HepG2 (cell line): ENCODE measurements around the gene HSPA6. TPM values are rescaled to one million over a fixed set of nuclear protein-coding genes. Genes with fewer than 3 reads are reported as not detected.

Experiments
- ATAC-seq: fragments of 200-7000 bp; cut with Tn5 transposase; 3 replicates; pipeline ENCODE4 v1.9.1; 2020; ENCODE audit warnings: mild to moderate bottlenecking, moderate library complexity
- BruUV-seq: library from RNA; stranded (reverse); fragments of 400-500 nt; replicated peaks from 2 replicates; lab custom pipeline; 2021; lab: Mats Ljungman, UMichigan
- CTCF ChIA-PET: fragments of 300-600 bp; formaldehyde crosslinking; extraction: SDS; loops from one replicate; lab custom pipeline; 2021; ENCODE audit warnings: low total read pairs, inconsistent platforms, low intra/inter-chr PET ratio; lab: Yijun Ruan, JAX
- POLR2A ChIA-PET: fragments of 350-600 bp; sonication (Branson Sonifier 250); formaldehyde crosslinking; loops from one replicate; lab custom pipeline; 2020; ENCODE audit warnings: antibody characterized with exemption, inconsistent platforms; lab: Yijun Ruan, JAX
- DNase-seq: peaks from one replicate; pipeline ENCODE4 v3.0.0-alpha.2; 2015; ENCODE audit warnings: low spot score
- FAIRE-seq: peaks from 3 replicates; lab custom pipeline; 2011; peaks lifted over from hg19 to GRCh38; lab: Jason Lieb, UNC
- H2AFZ ChIP-seq: one replicate; pipeline ENCODE4 v1.6.1; 2011; ENCODE audit warnings: low read length, inconsistent platforms
- H3K27ac ChIP-seq: fragments of 300-600 bp; 3 replicates; pipeline ENCODE4 v1.8.0; 2011; ENCODE audit warnings: mixed run types, mild to moderate bottlenecking, mixed read lengths, low read length, inconsistent platforms; ENCODE audit not compliant: insufficient read depth; ENCODE audit errors: extremely low read length
- H3K27me3 ChIP-seq, 2 experiments: fragments of 200-600 bp in 1 of 2; 2 replicates in 1 of 2; 3 replicates in 1 of 2; pipeline versions ENCODE4 v1.6.0 to v1.8.0; 2011; ENCODE audit warnings: low read length in 2 of 2, mild to moderate bottlenecking in 2 of 2, moderate library complexity in 2 of 2, inconsistent platforms in 1 of 2; ENCODE audit not compliant: insufficient read depth in 2 of 2, control insufficient read depth in 1 of 2
- H3K36me3 ChIP-seq, 2 experiments: fragments of 200-600 bp in 1 of 2; replicated peaks in 1 of 2; 2 replicates in 1 of 2; 3 replicates in 1 of 2; pipeline versions ENCODE4 v1.5.1 to v1.8.0; 2011; ENCODE audit warnings: low read length in 2 of 2, inconsistent platforms in 1 of 2; ENCODE audit not compliant: insufficient read depth in 2 of 2, control insufficient read depth in 1 of 2
- H3K4me1 ChIP-seq: 2 replicates; pipeline ENCODE4 v1.5.1; 2012; ENCODE audit warnings: low read length, inconsistent platforms; ENCODE audit not compliant: insufficient read depth
- H3K4me2 ChIP-seq: 2 replicates; pipeline ENCODE4 v1.6.0; 2011; ENCODE audit warnings: low read depth, low read length, inconsistent platforms
- H3K4me3 ChIP-seq, 3 experiments: fragments of 200-600 bp in 1 of 3; sonication (generic), shearing (Covaris generic) in 1 of 3; replicated peaks in 1 of 3; 2 replicates each; pipeline ENCODE4 v1.5.1; 2011 to 2016; ENCODE audit warnings: low read length in 3 of 3, inconsistent platforms in 2 of 3, low read depth in 2 of 3, mild to moderate bottlenecking in 2 of 3, control low read depth in 1 of 3, mixed read lengths in 1 of 3; ENCODE audit not compliant: insufficient read depth in 1 of 3
- H3K79me2 ChIP-seq: one replicate; pipeline ENCODE4 v1.6.1; 2011; ENCODE audit warnings: low read length, inconsistent platforms; ENCODE audit not compliant: insufficient read depth
- H3K9ac ChIP-seq: 2 replicates; pipeline ENCODE4 v1.6.0; 2011; ENCODE audit warnings: mild to moderate bottlenecking, low read depth, low read length, inconsistent platforms; ENCODE audit not compliant: insufficient read depth
- H3K9me3 ChIP-seq: 2 replicates; pipeline ENCODE4 v1.5.1; 2012; ENCODE audit warnings: mild to moderate bottlenecking, low read length
- H4K20me1 ChIP-seq: 2 replicates; pipeline ENCODE4 v1.6.0; 2011; ENCODE audit warnings: inconsistent platforms, mild to moderate bottlenecking, low read length, moderate library complexity; ENCODE audit not compliant: insufficient read depth
- BRF2 ChIP-seq: sonication (generic); formaldehyde crosslinking; IDR thresholded peaks from 2 replicates; pipeline ENCODE4 v1.8.1; 2022; ENCODE audit warnings: mild to moderate bottlenecking, missing genetic modification reagents
- CEBPZ ChIP-seq: IDR thresholded peaks from 2 replicates; pipeline ENCODE4 v1.6.1; 2012; ENCODE audit warnings: low read length, improper control_type of control experiment
- SSRP1 ChIP-seq: IDR thresholded peaks from 2 replicates; pipeline ENCODE4 v1.6.1; 2016; ENCODE audit warnings: control low read depth
- WGBS: methylation state at CpG from one replicate; pipeline ENCODE4 v1.1.6; 2017; ENCODE audit warnings: low lambda C conversion rate; 5-methylcytosine and 5-hydroxymethylcytosine counted together
- in situ Hi-C: cut with HindIII; loops from 2 replicates; pipeline ENCODE4 v1.10.0; 2017; ENCODE audit warnings: low pct_unique_long_range_greater_than_20kb; ENCODE audit not compliant: extremely low pct_ligation_motif_present
- intact Hi-C: fragments of 100-400 bp; cut with micrococcal nuclease; formaldehyde crosslinking; loops from one replicate; pipeline ENCODE4 v1.10.0; 2022; ENCODE audit not compliant: unreplicated experiment
- polyA plus RNA-seq, 8 experiments: library from polyadenylated mRNA; depleted of rRNA in 3 of 8; stranded (reverse) in 7 of 8; unstranded in 1 of 8; fragments of >200 nt; fragmentation: Illumina TruSeq in 4 of 8; extraction: Trizol in 4 of 8; gene quantifications; 2 replicates each; pipeline versions ENCODE4 v1.2.1 to v1.2.3, GENCODE V29; 2011 to 2016; ENCODE audit warnings: low read depth in 4 of 8, missing spikeins in 1 of 8, mixed read lengths in 1 of 8; ENCODE audit not compliant: insufficient read depth in 1 of 8
- total RNA-seq, 5 experiments: library from RNA; depleted of rRNA; stranded (reverse); fragments of >200 nt; fragmentation: Illumina TruSeq; extraction: Trizol; gene quantifications; 2 replicates each; pipeline ENCODE4 v1.2.3, GENCODE V29; 2016; ENCODE audit warnings: low read depth in 1 of 5

The HSPA6 gene
- total and polyA plus RNA-seq, 2 of the 13 experiments (the other 11 are each of a cell fraction or from before 2014, with no cell fraction given) = 0.07 TPM; not detected in 1

GRCh38 chr1:161478985-161479384 is 45.4 kb upstream of the HSPA6 start:
- in situ Hi-C loops = no loop called here
- H3K4me1 ChIP-seq = no peaks in the 10 kb centered on the region
- H4K20me1 ChIP-seq = no peaks in the 10 kb centered on the region
- no peak for DNase-seq
- no peak for ATAC-seq
- H3K36me3 ChIP-seq = no peaks in the 10 kb centered on the region
- H3K27ac ChIP-seq = no peak overlapping the region
- H3K79me2 ChIP-seq = no peaks in the 10 kb centered on the region
- POLR2A ChIA-PET = no interaction called here
- H3K4me2 ChIP-seq = no peak overlapping the region
- H3K9ac ChIP-seq = no peak overlapping the region
- BruUV-seq = no TSS peak
- CTCF ChIA-PET = no interaction called here
- 85% methylated on average over 4 of the region's 15 CpGs for WGBS
- TF ChIP-seq BRF2 (CRISPR knock-in tag) = no peak
- TF ChIP-seq SSRP1 (CRISPR knock-in tag) = no peak
- no peak for TF ChIP-seq CEBPZ
- no peak overlapping the region for H3K4me3 ChIP-seq
- H3K9me3 ChIP-seq = no peaks in the 10 kb centered on the region
- FAIRE-seq = no peak
- no peak overlapping the region for H2AFZ ChIP-seq
- H3K27me3 ChIP-seq = peaks cover 2 to 21% of the 10 kb centered on the region in 2 experiments; a peak in 3 of 5 replicates
- intact Hi-C loops = no loop called here
